Posterior cingulate gyrus (tissue), 11 donors: Measurements from ENCODE around the gene SEMA6A.
"Not testable (repeated sequence)": the region's sequence is repeated elsewhere in the genome, so short reads cannot be mapped to it uniquely, and the experiment has no call there.

Experiments
- DNase-seq, 10 donors: peaks; one replicate each; pipeline versions ENCODE4 v3.0.0 to v3.0.0-alpha.2; 2020 to 2021; ENCODE audit warnings: mixed read lengths in 3 of 10
- intact Hi-C: fragments of 100-400 bp; cut with DNase I; formaldehyde crosslinking; loops from one replicate; pipeline ENCODE4 v1.15.1; 2023

Gene SEMA6A

GRCh38 chr5:116528519-116529234 is 45.9 kb downstream of the SEMA6A start:
- intact Hi-C loops: no loop called here
- no peak for DNase-seq

- intact Hi-C loops: no loop called here
- no peak for DNase-seq
Observed at GRCh38 chr5:116527582-116527981, 47.0 kb downstream of the SEMA6A start.

- DNase-seq: no peak
- intact Hi-C loops: no loop called here
Observed at GRCh38 chr5:116525674-116526073, 48.9 kb downstream of the SEMA6A start.

- intact Hi-C loops: no loop called here
- DNase-seq: no peak
Observed at GRCh38 chr5:116524966-116525365, 49.7 kb downstream of the SEMA6A start.

GRCh38 chr5:116524051-116524904 is 50.3 kb downstream of the SEMA6A start:
- DNase-seq: no peak
- intact Hi-C loops: no loop called here

GRCh38 chr5:116523182-116523581 is 51.4 kb downstream of the SEMA6A start:
- DNase-seq, intact Hi-C loops: not testable (repeated sequence)

- no peak for DNase-seq
Observed at GRCh38 chr5:116522356-116523136, 52.1 kb downstream of the SEMA6A start.

GRCh38 chr5:116521173-116521872 is 53.3 kb downstream of the SEMA6A start:
- intact Hi-C loops: no loop called here
- no peak for DNase-seq

More at GRCh38 chr5:116522356-116523136, 52.1 kb downstream of the SEMA6A start:
- intact Hi-C loops: no loop called here

GRCh38 chr5:116520771-116521170 is 53.9 kb downstream of the SEMA6A start:
- DNase-seq: no peak
- intact Hi-C loops: no loop called here

GRCh38 chr5:116518423-116518822 is 56.2 kb downstream of the SEMA6A start:
- DNase-seq: no peak
- intact Hi-C loops: no loop called here

GRCh38 chr5:116517488-116517887 is 57.1 kb downstream of the SEMA6A start:
- no peak for DNase-seq
- intact Hi-C loops: no loop called here

GRCh38 chr5:116516021-116516420 is 58.6 kb downstream of the SEMA6A start:
- DNase-seq: no peak
- intact Hi-C loops: no loop called here

GRCh38 chr5:116514421-116514970 is 60.1 kb downstream of the SEMA6A start:
- DNase-seq: no peak
- intact Hi-C loops: no loop called here

- no peak for DNase-seq
- intact Hi-C loops: no loop called here
Observed at GRCh38 chr5:116510517-116510916, 64.1 kb downstream of the SEMA6A start.

GRCh38 chr5:116509483-116510244 is 65.0 kb downstream of the SEMA6A start:
- intact Hi-C loops: no loop called here
- no peak for DNase-seq

- intact Hi-C loops: no loop called here
- DNase-seq: peak in 1 of 10 donors; percentile 71
Observed at GRCh38 chr5:116508835-116509234, 65.8 kb downstream of the SEMA6A start.

- no peak for DNase-seq
- intact Hi-C loops: no loop called here
Observed at GRCh38 chr5:116507941-116508655, 66.5 kb downstream of the SEMA6A start.

- no peak for DNase-seq
- intact Hi-C loops: no loop called here
Observed at GRCh38 chr5:116507051-116507537, 67.5 kb downstream of the SEMA6A start.

GRCh38 chr5:116506488-116506887 is 68.1 kb downstream of the SEMA6A start:
- intact Hi-C loops: no loop called here
- no peak for DNase-seq
